Measurements from ENCODE around the gene PRXL2A. TPM values are rescaled to one million over a fixed set of nuclear protein-coding genes. Genes with fewer than 3 reads are reported as not detected.

Gene PRXL2A
- total RNA-seq, 1 donor = 0.90 TPM

DNA sequence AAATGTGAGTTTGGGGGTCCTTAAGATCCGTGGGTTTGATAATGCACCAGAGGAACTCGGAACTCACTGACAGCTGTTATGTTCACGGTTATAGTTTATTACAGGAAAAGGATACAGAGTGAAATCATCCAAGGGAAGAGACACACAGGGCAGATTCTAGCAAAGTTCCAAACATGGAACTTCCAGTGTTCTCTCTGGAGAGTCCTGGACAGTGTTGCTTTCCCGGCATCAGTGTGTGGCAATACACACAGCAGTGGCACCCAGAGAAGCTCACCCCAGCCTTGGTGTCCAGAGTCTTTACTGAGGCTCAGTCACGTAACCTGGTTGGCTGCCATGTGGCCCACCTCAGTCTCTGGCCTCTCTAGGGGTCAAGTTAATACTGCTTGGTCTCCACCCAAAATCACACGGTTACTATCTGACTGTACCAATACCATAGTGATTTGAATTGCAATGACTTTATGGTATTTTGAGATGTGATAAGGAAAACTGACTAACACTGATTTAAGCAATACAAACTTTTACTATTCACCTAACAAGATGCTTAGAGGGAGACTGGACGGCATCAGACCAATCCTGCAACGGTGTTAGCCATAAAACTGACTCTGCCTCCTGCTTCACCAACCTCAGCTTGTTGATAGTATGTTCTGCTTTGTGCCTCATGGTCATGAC is 8.1 kb upstream of the PRXL2A start:
- no peak for DNase-seq (ENCODE audit: low read depth)
- no peak overlapping the region for H3K4me3 ChIP-seq (ENCODE audit: low read depth, low read length)
- TF ChIP-seq, protein P1, sequence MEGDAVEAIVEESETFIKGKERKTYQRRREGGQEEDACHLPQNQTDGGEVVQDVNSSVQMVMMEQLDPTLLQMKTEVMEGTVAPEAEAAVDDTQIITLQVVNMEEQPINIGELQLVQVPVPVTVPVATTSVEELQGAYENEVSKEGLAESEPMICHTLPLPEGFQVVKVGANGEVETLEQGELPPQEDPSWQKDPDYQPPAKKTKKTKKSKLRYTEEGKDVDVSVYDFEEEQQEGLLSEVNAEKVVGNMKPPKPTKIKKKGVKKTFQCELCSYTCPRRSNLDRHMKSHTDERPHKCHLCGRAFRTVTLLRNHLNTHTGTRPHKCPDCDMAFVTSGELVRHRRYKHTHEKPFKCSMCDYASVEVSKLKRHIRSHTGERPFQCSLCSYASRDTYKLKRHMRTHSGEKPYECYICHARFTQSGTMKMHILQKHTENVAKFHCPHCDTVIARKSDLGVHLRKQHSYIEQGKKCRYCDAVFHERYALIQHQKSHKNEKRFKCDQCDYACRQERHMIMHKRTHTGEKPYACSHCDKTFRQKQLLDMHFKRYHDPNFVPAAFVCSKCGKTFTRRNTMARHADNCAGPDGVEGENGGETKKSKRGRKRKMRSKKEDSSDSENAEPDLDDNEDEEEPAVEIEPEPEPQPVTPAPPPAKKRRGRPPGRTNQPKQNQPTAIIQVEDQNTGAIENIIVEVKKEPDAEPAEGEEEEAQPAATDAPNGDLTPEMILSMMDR (IDR thresholded peaks at IDR 0.05; ENCODE audit: insufficient read depth, low read length) = no peak

DNA sequence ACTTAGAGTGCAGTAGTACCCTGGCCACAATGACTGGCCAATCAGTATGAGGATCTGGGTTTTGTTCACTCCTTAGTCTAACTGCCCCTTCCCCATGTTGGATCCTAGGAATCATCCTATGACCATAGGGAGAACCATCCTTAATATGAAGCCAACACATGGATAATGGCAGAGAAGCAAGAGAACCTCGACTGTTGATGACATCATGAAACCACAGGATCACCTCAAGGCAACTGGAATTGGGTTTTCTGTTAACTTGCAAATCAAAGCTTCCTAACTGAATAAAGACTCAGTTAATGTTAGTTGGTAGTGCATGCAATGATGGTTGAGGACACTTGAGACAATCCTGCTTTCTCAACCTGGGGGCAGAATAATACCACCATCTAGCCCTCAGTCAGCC is 3.3 kb upstream of the PRXL2A start:
- TF ChIP-seq, protein P1 (IDR thresholded peaks at IDR 0.05; ENCODE audit: insufficient read depth, low read length) = no peak
- no peak overlapping the region for H3K4me3 ChIP-seq (ENCODE audit: low read depth, low read length)
- no peak for DNase-seq (ENCODE audit: low read depth)

DNA sequence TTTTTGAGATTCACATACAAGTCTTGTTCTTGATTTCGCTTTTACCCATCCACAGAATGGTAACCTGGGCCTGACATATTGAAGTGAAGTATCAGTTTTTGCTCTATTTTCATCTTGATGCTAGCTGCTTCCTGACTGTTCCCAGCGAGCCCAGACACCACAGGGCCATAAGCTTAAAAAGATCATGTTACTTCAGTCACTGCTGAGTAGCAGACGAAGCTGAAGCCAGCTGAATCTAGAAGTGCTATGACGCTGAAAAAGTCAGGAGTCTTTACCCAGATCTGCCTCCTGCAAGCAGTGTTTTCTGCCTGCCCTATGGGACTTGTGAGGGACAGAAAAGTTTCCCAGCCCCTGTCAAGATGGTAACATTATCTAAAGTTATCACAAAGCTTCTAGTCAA is 2.7 kb upstream of the PRXL2A start:
- no peak for DNase-seq (ENCODE audit: low read depth)
- no peak overlapping the region for H3K4me3 ChIP-seq (ENCODE audit: low read depth, low read length)
- TF ChIP-seq, protein P1 (IDR thresholded peaks at IDR 0.05; ENCODE audit: insufficient read depth, low read length) = no peak

DNA sequence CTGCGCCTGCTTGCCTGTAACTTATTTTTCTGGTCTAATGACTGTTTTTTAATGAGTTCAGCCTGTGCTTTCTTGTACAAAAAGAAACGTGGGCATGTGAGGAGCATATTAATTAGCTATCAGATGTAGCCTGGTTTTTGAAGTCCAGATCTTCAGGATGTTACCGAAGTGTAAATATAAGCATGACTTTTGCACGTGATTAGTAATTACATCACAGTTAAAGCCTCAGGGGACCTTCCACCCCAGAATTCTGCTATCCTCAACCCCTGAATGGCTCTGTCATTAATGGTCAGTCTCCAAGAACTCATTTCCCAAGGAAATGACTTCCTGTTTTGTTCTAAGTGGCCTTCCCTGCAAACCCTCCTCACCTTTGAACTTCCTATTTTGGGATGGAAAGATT is 2.1 kb upstream of the PRXL2A start:
- H3K4me3 ChIP-seq (ENCODE audit: low read depth, low read length) = no peak overlapping the region
- TF ChIP-seq, protein P1 (IDR thresholded peaks at IDR 0.05; ENCODE audit: insufficient read depth, low read length) = no peak
- no peak for DNase-seq (ENCODE audit: low read depth)

DNA sequence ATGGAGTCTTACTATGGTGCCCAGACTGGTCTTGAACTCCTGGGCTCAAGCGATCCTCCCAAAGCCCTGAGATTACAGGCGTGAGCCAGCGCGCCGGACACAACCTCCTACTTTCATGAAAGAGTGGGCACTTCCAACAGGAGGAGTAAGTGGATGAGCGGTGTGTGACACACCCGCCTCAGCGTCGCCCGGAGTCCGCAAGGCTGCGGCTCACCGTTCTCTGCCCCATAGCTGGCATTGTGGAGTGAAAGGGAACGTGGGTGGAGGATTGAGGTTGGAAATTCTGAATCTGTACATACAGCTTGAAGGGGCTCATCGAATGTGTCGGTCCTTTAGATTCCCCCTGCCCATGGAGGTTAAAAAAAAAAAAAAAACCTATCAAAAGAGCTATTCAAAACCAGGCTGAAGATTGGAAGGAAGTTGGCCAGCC is 524 bp upstream of the PRXL2A start:
- TF ChIP-seq, protein P1 (IDR thresholded peaks at IDR 0.05; ENCODE audit: insufficient read depth, low read length) = no peak
- DNase-seq (ENCODE audit: low read depth) = no peak

DNA sequence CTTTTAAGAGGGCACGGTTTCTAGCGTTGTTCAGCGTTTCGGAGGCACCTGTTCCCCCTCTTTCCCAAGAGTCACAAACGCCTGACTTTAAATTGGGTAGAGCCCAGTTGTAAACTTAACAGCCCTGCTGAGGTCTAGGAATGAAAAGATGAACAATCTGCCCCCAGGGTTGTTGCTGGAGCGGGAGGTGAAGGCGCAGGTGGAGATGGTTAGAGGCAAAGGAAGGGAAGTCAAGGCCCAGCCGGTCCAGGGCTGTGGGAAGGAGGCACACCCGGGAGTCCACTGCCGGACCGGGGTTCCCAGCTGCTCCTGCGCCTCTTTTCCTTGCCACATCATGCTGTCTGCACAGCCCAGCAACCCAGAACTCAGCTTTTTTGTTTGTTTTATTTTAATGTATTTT is 770 bp downstream of the PRXL2A start:
- H3K4me3 ChIP-seq (ENCODE audit: low read depth, low read length) = no peak overlapping the region
- TF ChIP-seq, protein P1 (IDR thresholded peaks at IDR 0.05; ENCODE audit: insufficient read depth, low read length) = no peak
- no peak for DNase-seq (ENCODE audit: low read depth)

More for the DNA sequence above, 524 bp upstream of the PRXL2A start:
- H3K4me3 ChIP-seq (ENCODE audit: low read depth, low read length) = no peak overlapping the region

DNA sequence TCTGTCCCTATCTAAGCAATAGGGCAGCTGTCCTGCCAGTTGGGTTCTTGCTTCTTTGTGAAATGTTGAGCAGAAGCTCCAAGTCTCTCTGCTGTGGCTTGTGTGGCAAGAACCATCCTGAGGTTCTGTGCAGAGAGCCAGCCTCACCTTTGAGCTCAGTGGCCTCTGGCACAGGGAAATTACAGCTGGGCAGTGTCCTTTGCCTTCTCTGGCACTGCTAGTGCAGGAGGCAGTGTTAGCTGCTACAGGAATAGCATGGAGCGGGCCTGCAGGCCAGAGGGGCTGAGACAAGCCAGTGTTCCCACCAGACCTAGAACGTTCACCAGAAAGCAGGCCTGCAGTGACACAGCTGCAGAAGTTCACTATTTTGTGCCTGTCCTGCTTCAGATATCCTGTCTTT is 1.8 kb downstream of the PRXL2A start:
- TF ChIP-seq, protein P1 (IDR thresholded peaks at IDR 0.05; ENCODE audit: insufficient read depth, low read length) = no peak
- no peak for DNase-seq (ENCODE audit: low read depth)
- no peak overlapping the region for H3K4me3 ChIP-seq (ENCODE audit: low read depth, low read length)

Data from fibroblast of the aortic adventitia (primary cell).